ENCODE measurements around the gene RRAS.
"Not testable (repeated sequence)": the region's sequence is repeated elsewhere in the genome, so short reads cannot be mapped to it uniquely, and the experiment has no call there.

Gene RRAS

GRCh38 chr19:49632576-49632975, 7.4 kb downstream of the RRAS start:
- no peak for DNase-seq (ENCODE audit: low spot score)
- in situ Hi-C loops (cut with MboI; ENCODE audit: low sequenced_read_pairs, unreplicated experiment) = no loop called here
- TF ChIP-seq CTCF (IDR thresholded peaks at IDR 0.05; ENCODE audit: borderline replicate concordance, control extremely low read depth, extremely low read depth, insufficient read depth, missing control alignments) = no peak

- no peak for DNase-seq (ENCODE audit: low spot score)
- in situ Hi-C loops (cut with MboI; ENCODE audit: low sequenced_read_pairs, unreplicated experiment) = no loop called here
- no peak for TF ChIP-seq CTCF (IDR thresholded peaks at IDR 0.05; ENCODE audit: borderline replicate concordance, control extremely low read depth, extremely low read depth, insufficient read depth, missing control alignments)
These were observed 8.2 kb downstream of the RRAS start for GRCh38 chr19:49631610-49632192.

GRCh38 chr19:49631014-49631588, 8.8 kb downstream of the RRAS start:
- in situ Hi-C loops (cut with MboI; ENCODE audit: low sequenced_read_pairs, unreplicated experiment) = no loop called here
- DNase-seq (ENCODE audit: low spot score) = no peak
- no peak for TF ChIP-seq CTCF (IDR thresholded peaks at IDR 0.05; ENCODE audit: borderline replicate concordance, control extremely low read depth, extremely low read depth, insufficient read depth, missing control alignments)

GRCh38 chr19:49629659-49630058, 10.3 kb downstream of the RRAS start:
- DNase-seq (ENCODE audit: low spot score) = no peak
- no peak for TF ChIP-seq CTCF (IDR thresholded peaks at IDR 0.05; ENCODE audit: borderline replicate concordance, control extremely low read depth, extremely low read depth, insufficient read depth, missing control alignments)
- in situ Hi-C loops (cut with MboI; ENCODE audit: low sequenced_read_pairs, unreplicated experiment) = no loop called here

GRCh38 chr19:49626226-49626625, 13.7 kb downstream of the RRAS start:
- in situ Hi-C loops (cut with MboI; ENCODE audit: low sequenced_read_pairs, unreplicated experiment) = no loop called here
- TF ChIP-seq CTCF (IDR thresholded peaks at IDR 0.05; ENCODE audit: borderline replicate concordance, control extremely low read depth, extremely low read depth, insufficient read depth, missing control alignments) = no peak
- no peak for DNase-seq (ENCODE audit: low spot score)

- in situ Hi-C loops (cut with MboI; ENCODE audit: low sequenced_read_pairs, unreplicated experiment) = no loop called here
- TF ChIP-seq CTCF (IDR thresholded peaks at IDR 0.05; ENCODE audit: borderline replicate concordance, control extremely low read depth, extremely low read depth, insufficient read depth, missing control alignments) = no peak
These were observed 14.7 kb downstream of the RRAS start for GRCh38 chr19:49624967-49625910.

GRCh38 chr19:49617860-49618259, 22.1 kb downstream of the RRAS start:
- in situ Hi-C loops (cut with MboI; ENCODE audit: low sequenced_read_pairs, unreplicated experiment); DNase-seq (ENCODE audit: low spot score): not testable (repeated sequence)

More at GRCh38 chr19:49624967-49625910, 14.7 kb downstream of the RRAS start:
- DNase-seq (ENCODE audit: low spot score) = no peak
